Tibial nerve (tissue), 4 donors: Measurements from ENCODE around the gene CEP19. TPM values are rescaled to one million over a fixed set of nuclear protein-coding genes. Genes with fewer than 3 reads are reported as not detected.

ENCODE experiments used
- DNase-seq, 2 donors: peaks; one replicate each; pipeline ENCODE4 v3.0.0-alpha.2; 2019; ENCODE audit warnings: low spot score in 2 of 2
- H3K27ac ChIP-seq, 4 donors: fragments of 200-600 bp; sonication (generic) in 3 of 4; one replicate each; pipeline ENCODE4 v1.5.1; 2017 to 2019; ENCODE audit warnings: mild to moderate bottlenecking in 1 of 4
- H3K27me3 ChIP-seq, 2 donors: fragments of 200-600 bp; sonication (generic) in 1 of 2; one replicate each; pipeline versions ENCODE4 v1.5.1 to v1.6.0; 2017 to 2019
- H3K36me3 ChIP-seq, 3 donors: fragments of 200-600 bp; sonication (generic); one replicate each; pipeline ENCODE4 v1.5.1; 2018 to 2019
- H3K4me1 ChIP-seq, 4 donors: fragments of 200-600 bp; sonication (generic) in 3 of 4; one replicate each; pipeline ENCODE4 v1.5.1; 2017 to 2019
- H3K4me3 ChIP-seq, 4 donors: fragments of 200-600 bp; sonication (generic) in 3 of 4; one replicate each; pipeline ENCODE4 v1.5.1; 2017 to 2019; ENCODE audit warnings: mild to moderate bottlenecking in 1 of 4, moderate library complexity in 1 of 4
- H3K9me3 ChIP-seq, 4 donors: fragments of 200-600 bp; sonication (generic) in 3 of 4; one replicate each; pipeline ENCODE4 v1.5.1; 2017 to 2019
- CTCF ChIP-seq, 5 experiments: fragments of 200-600 bp in 3 of 5; fragments of 450-650 bp in 2 of 5; sonication (generic) in 3 of 5; IDR thresholded peaks; one replicate each; pipeline ENCODE4 v1.5.1; 2016 to 2019; ENCODE audit warnings: antibody characterized with exemption in 5 of 5, mild to moderate bottlenecking in 3 of 5, moderate library complexity in 2 of 5
- EP300 ChIP-seq, 2 donors: sonication (generic); formaldehyde crosslinking; IDR thresholded peaks; one replicate each; pipeline ENCODE4 v1.6.1; 2017; ENCODE audit warnings: antibody characterized with exemption in 2 of 2, mild to moderate bottlenecking in 1 of 2
- POLR2A ChIP-seq, 2 donors: fragments of 450-650 bp; IDR thresholded peaks; one replicate each; pipeline ENCODE4 v1.6.1; 2017; ENCODE audit warnings: antibody characterized with exemption in 2 of 2, mild to moderate bottlenecking in 2 of 2, moderate library complexity in 2 of 2
- WGBS, 2 donors: methylation state at CpG; one replicate each; pipeline ENCODE4 v1.1.5; 2018; 5-methylcytosine and 5-hydroxymethylcytosine counted together
- total RNA-seq, 4 donors: library from RNA; depleted of rRNA; stranded (reverse); fragments of >200 nt; gene quantifications; one replicate each; pipeline ENCODE4 v1.1.0, GENCODE V29; 2016

Gene CEP19
- total RNA-seq, 4 donors from 2014 or later, result 1.8 to 4.0 (median 3.2) TPM

- DNase-seq, result no peak
- Histone ChIP-seq H3K36me3 (no peaks in the 10 kb centered on the region), H3K27ac (no peak overlapping the region), H3K4me3 (no peak overlapping the region), H3K27me3 (no peaks in the 10 kb centered on the region), H3K9me3 (no peaks in the 10 kb centered on the region), H3K4me1 (peaks cover 0 to 12% (median under 1%) of the 10 kb centered on the region in 4 donors)
- TF ChIP-seq POLR2A (IDR thresholded peaks at IDR 0.05), result no peak
- no peak for TF ChIP-seq CTCF (IDR thresholded peaks at IDR 0.05)
- no peak for TF ChIP-seq EP300 (IDR thresholded peaks at IDR 0.05)
- WGBS, 2 donors, result 87% methylated on average over 17 of the region's 17 CpGs
Measured at GRCh38 chr3:196689941-196690660, 21.9 kb downstream of the CEP19 start.

- Histone ChIP-seq H3K4me3 (no peak overlapping the region), H3K9me3 (no peaks in the 10 kb centered on the region), H3K27ac (peak overlapping the region in 2 of 4 donors; percentile 28 to 30), H3K4me1 (peaks cover 0 to 22% (median 4%) of the 10 kb centered on the region in 4 donors), H3K36me3 (no peaks in the 10 kb centered on the region), H3K27me3 (no peaks in the 10 kb centered on the region)
- 7 to 14% methylated on average over 5 of the region's 5 CpGs for WGBS, 2 donors
- peak in 1 of 2 donors; percentile 88 for TF ChIP-seq EP300 (IDR thresholded peaks at IDR 0.05)
- TF ChIP-seq CTCF (IDR thresholded peaks at IDR 0.05), result no peak
- peak in 1 of 2 donors; percentile 55 for DNase-seq
Measured at GRCh38 chr3:196688349-196688748, 23.7 kb downstream of the CEP19 start.

- Histone ChIP-seq H3K4me1 (peaks cover 0 to 22% (median 4%) of the 10 kb centered on the region in 4 donors), H3K9me3 (no peaks in the 10 kb centered on the region), H3K4me3 (no peak overlapping the region), H3K27me3 (no peaks in the 10 kb centered on the region), H3K36me3 (no peaks in the 10 kb centered on the region), H3K27ac (no peak overlapping the region)
- no peak for TF ChIP-seq EP300 (IDR thresholded peaks at IDR 0.05)
- no peak for TF ChIP-seq CTCF (IDR thresholded peaks at IDR 0.05)
- no peak for TF ChIP-seq POLR2A (IDR thresholded peaks at IDR 0.05)
- DNase-seq, result no peak
- 74 to 75% methylated on average over 2 of the region's 2 CpGs for WGBS, 2 donors
Measured at GRCh38 chr3:196686436-196686835, 25.6 kb downstream of the CEP19 start.

GRCh38 chr3:196684548-196685407 lies 27.3 kb downstream of the CEP19 start:
- Histone ChIP-seq H3K27ac (peak overlapping the region in 1 of 4 donors; percentile 57), H3K9me3 (no peaks in the 10 kb centered on the region), H3K4me1 (peaks cover 0 to 22% (median 4%) of the 10 kb centered on the region in 4 donors), H3K36me3 (no peaks in the 10 kb centered on the region), H3K27me3 (no peaks in the 10 kb centered on the region), H3K4me3 (no peak overlapping the region)
- DNase-seq, result peak; percentile 49 to 84
- TF ChIP-seq CTCF (IDR thresholded peaks at IDR 0.05) (peak; percentile 84 to 89 (median 87)), POLR2A (IDR thresholded peaks at IDR 0.05) (no peak), EP300 (IDR thresholded peaks at IDR 0.05) (peak in 1 of 2 donors; percentile 65)
- 44 to 49% methylated on average over 24 of the region's 24 CpGs for WGBS, 2 donors

- no peak for DNase-seq
- H3K9me3 ChIP-seq, result no peaks in the 10 kb centered on the region
- no peak overlapping the region for H3K4me3 ChIP-seq
- H3K36me3 ChIP-seq, result no peaks in the 10 kb centered on the region
- no peak for TF ChIP-seq POLR2A (IDR thresholded peaks at IDR 0.05)
- TF ChIP-seq EP300 (IDR thresholded peaks at IDR 0.05), result no peak
- TF ChIP-seq CTCF (IDR thresholded peaks at IDR 0.05), result no peak
- no peak overlapping the region for H3K27ac ChIP-seq
- peaks cover 0 to 6% of the 10 kb centered on the region in 2 donors for H3K27me3 ChIP-seq
- no peaks in the 10 kb centered on the region for H3K4me1 ChIP-seq
- 37 to 50% methylated on average over 1 of the region's 1 CpG for WGBS, 2 donors
Measured at GRCh38 chr3:196677931-196678330, 34.1 kb downstream of the CEP19 start.
